Activated CD8-positive, alpha-beta T cell treated with anti-CD3 and anti-CD28 coated beads, Interleukin-2, amount 10 ng/mL, durations not matched to agents 7 days and 5 days (primary cell): ENCODE data around the gene VSIR. TPM values are rescaled to one million over a fixed set of nuclear protein-coding genes. Genes with fewer than 3 reads are reported as not detected.

ENCODE experiments used
- ATAC-seq: fragments of 150-1000 bp; cut with Tn5 transposase; one replicate; pipeline ENCODE4 v1.10.0; 2021; ENCODE audit warnings: moderate library complexity
- CTCF ChIA-PET: fragments of 350-600 bp; sonication (Branson Sonifier 250); formaldehyde crosslinking; loops from one replicate; lab custom pipeline; 2021; ENCODE audit warnings: antibody characterized with exemption; lab: Charles Lee
- POLR2A ChIA-PET: fragments of 350-600 bp; sonication (Branson Sonifier 250); formaldehyde crosslinking; loops from one replicate; lab custom pipeline; 2021; ENCODE audit warnings: antibody characterized with exemption; lab: Charles Lee
- DNase-seq: peaks from one replicate; pipeline ENCODE4 v3.0.0-alpha.2; 2020
- H3K27ac Mint-ChIP-seq: one replicate; pipeline ENCODE4 v1.8.0; 2021; ENCODE audit warnings: mild to moderate bottlenecking, mixed read lengths
- H3K27me3 Mint-ChIP-seq: one replicate; pipeline ENCODE4 v1.8.0; 2021; ENCODE audit warnings: low read depth, mixed read lengths
- H3K36me3 Mint-ChIP-seq: one replicate; pipeline ENCODE4 v1.8.0; 2021; ENCODE audit warnings: low read depth, mixed read lengths
- H3K4me1 Mint-ChIP-seq: one replicate; pipeline ENCODE4 v1.8.0; 2021; ENCODE audit warnings: low read depth, mixed read lengths
- H3K4me3 Mint-ChIP-seq: one replicate; pipeline ENCODE4 v1.8.0; 2021; ENCODE audit warnings: mild to moderate bottlenecking, mixed read lengths
- H3K9me3 Mint-ChIP-seq: one replicate; pipeline ENCODE4 v1.8.0; 2022; ENCODE audit warnings: mixed read lengths; ENCODE audit not compliant: insufficient read depth
- total RNA-seq, 2 experiments: library from RNA; stranded (reverse); gene quantifications; one replicate each; pipeline ENCODE4 v1.2.3, GENCODE V29; 2021

VSIR gene
- total RNA-seq, 2 experiments from 2014 or later = 127 to 133 TPM

DNA sequence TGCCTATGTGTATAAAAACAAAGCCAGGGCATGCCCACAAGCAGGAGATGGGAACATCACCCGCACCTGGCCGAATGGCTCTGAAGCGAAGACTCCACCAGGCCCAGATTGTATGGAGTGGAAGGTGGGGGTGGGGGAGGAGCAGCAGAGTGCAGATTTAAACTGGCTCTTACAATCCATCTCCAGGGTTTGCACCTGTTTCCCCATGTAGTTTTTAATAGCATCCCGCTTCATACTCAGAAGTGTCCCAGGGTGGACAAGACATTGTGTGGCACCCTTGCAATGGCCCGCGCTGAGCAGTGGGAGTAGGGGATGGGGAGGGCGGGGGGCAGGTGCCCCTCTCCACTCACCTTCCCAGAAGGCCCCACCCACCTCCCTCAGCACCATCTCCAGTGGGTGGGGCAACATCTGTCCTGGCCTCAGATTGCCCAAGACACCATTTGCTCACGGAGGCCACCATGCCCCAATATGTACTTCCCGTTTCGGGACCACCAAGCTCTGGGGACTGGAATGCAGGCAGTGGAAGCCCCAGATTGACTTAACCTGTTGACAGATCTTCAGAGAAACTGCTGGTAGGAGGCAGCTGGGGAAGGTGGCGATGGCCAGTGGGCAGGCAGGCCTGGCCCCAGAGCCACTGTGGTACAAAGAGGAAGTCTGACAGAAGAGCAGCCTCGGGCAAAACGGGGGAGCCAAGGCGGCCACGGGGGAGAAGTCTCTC, 23.0 kb downstream of the VSIR start:
- Mint-ChIP-seq H3K4me1 (peaks cover 98% of the 10 kb centered on the region), H3K9me3 (no peaks in the 10 kb centered on the region), H3K27me3 (no peaks in the 10 kb centered on the region), H3K36me3 (peaks cover 81% of the 10 kb centered on the region), H3K4me3 (peak overlapping the region; percentile 26), H3K27ac (peak overlapping the region; percentile 93)
- ATAC-seq (no peak), DNase-seq (no peak)
- ChIA-PET CTCF (interaction anchor here (1.0 to 8.4 kb wide), 4 partner anchors 14 to 23 kb away, joined by 3 to 116 read pairs (median 3); partner anchors contain the start of gene VSIR), POLR2A (interaction anchor here (0.7 to 5.7 kb wide), 5 partner anchors 13 to 23 kb away, joined by 3 to 60 read pairs (median 3); partner anchors contain the start of gene VSIR)

DNA sequence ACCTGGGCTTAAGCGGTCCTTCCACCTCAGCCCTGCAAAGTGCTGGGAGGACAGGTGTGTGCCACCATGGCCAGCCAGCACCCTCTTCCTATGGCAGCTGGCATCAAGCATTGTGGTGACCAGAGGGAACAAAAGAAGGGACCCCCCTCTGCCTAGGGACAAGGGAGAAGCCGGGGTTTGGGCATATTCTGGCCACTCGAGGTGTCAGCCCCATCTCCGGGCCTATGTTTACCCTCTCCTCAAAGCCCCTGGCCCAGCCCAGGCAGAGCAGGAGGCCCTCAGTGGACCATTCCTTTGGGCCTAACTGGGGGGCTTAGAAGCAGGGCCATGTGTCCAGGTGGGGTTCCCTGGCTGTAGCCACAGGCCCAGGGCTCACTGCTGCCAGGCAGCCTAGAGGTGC, 23.9 kb downstream of the VSIR start:
- POLR2A ChIA-PET = interaction anchor here (1.0 to 5.7 kb wide), 10 partner anchors 8 to 51 kb away, joined by 4 to 60 read pairs (median 10); partner anchors contain the start of gene VSIR
- ATAC-seq (no peak), DNase-seq (no peak)
- H3K27me3 Mint-ChIP-seq = no peaks in the 10 kb centered on the region
- H3K4me1 Mint-ChIP-seq = peaks cover 98% of the 10 kb centered on the region
- H3K9me3 Mint-ChIP-seq = no peaks in the 10 kb centered on the region
- H3K36me3 Mint-ChIP-seq = peaks cover 79% of the 10 kb centered on the region
- CTCF ChIA-PET = interaction anchor here (1.0 to 8.4 kb wide), 10 partner anchors 8 to 63 kb away, joined by 3 to 116 read pairs (median 10); partner anchors contain the start of gene VSIR
- peak overlapping the region; percentile 93 for H3K27ac Mint-ChIP-seq
- peak overlapping the region; percentile 61 for H3K4me3 Mint-ChIP-seq

DNA sequence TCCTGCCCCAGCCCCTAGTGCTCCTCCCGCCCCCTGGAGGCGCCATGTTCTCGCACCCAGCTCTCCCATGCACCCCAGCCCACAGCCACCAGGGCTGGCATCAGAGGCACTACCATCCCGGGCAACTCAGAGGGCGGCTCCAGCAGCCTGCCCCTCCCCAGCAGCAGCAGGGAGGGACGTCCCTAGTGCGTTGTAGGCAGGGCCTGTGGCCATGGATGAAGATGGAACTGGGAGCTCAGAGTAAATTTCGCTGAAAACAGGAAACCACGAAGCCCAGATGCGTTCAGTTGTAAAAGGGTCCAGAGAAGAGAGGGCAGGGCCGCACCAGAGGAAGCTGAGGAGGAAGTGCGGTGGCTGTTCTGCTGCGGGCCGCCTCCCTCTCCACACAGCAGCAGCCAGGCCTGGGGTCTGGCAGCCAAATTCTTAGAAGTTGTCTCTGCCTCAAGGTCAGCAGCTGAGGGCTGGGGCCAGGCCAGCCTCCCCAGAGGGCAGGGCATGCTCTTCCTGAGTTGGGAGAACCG, 24.6 kb downstream of the VSIR start:
- ChIA-PET CTCF (interaction anchor here (1.0 to 8.4 kb wide), 10 partner anchors 9 to 64 kb away, joined by 3 to 116 read pairs (median 10); partner anchors contain the start of gene VSIR), POLR2A (interaction anchor here (1.0 to 5.7 kb wide), 10 partner anchors 9 to 50 kb away, joined by 4 to 60 read pairs (median 10); partner anchors contain the start of gene VSIR)
- no peaks in the 10 kb centered on the region for H3K27me3 Mint-ChIP-seq
- H3K36me3 Mint-ChIP-seq = peaks cover 76% of the 10 kb centered on the region
- peaks cover 98% of the 10 kb centered on the region for H3K4me1 Mint-ChIP-seq
- no peaks in the 10 kb centered on the region for H3K9me3 Mint-ChIP-seq
- peak; percentile 94 for DNase-seq
- H3K27ac Mint-ChIP-seq = peak overlapping the region; percentile 93
- peak; percentile 83 for ATAC-seq
- H3K4me3 Mint-ChIP-seq = peak overlapping the region; percentile 61

DNA sequence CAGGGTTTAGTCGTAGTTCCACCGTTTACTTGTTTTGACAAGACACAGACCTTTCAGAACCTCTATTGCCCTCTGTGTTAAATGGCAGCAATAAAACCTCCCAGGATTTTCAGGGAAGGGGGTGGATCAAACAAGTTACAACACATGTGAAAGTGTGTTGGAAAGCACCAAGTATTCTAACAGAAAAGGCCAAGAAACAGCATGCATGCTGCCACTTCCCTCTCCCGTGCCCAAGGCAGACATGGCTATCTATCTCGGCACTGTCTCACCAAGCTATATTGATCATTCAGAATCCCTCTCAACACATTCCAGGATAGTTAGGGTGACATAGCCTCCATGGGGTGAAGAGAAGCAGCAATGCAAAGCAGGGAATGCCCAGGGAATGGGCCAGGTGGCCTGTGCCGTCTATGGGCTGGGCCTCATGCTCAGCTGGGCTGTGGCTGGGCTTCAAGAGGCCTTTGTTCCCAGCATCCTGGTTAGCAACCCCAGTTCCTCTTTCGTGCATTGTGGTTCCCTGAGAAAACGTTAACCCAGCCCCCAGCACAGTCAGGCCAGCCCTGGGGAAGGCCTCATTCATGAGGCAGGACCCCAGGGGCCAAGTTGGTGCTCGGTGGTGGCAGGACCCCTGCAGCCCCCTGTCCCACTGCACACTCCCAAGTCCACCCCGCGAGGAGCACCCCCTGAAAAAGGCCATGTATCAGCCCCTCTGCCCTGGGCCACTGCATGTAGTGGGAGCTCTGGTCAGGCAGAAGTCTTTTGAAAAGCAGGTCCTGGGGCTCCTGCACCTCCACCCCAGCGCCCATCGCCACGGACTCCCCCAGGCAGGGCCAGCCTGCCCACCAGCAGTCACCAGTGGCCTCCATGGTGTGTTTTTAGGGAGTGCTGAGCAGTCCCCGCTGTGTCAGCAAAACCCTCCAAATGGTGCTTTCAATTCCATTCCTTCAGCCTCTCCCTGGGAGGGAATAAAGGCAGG, 25.5 kb downstream of the VSIR start:
- H3K4me3 Mint-ChIP-seq = peak overlapping the region; percentile 61

DNA sequence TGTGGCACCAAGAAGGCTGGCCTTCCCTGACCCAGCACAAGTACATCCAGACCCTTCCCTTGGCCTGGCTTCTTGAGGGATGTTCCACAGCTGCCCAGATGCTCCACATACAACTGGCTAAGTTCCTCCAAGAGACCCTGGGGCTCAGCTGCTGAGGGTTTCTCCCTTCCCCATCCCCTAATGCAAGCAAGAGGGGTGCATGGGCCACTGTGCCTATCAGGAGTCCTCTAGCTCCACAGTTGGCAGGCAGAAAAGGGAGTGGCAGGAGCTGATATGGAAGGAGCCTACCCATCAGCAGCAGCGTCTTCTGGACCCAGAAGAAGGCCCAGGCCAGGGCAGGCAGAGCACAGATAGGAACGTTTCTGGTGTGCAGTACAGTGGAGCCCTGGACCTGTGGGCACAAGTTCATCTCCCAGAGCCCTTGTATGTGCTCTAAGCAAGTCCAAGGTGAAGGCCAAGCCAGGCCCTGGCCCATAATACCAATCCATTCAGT, 26.2 kb downstream of the VSIR start:
- peaks cover 98% of the 10 kb centered on the region for H3K4me1 Mint-ChIP-seq
- POLR2A ChIA-PET = interaction anchor here (0.8 to 5.7 kb wide), 6 partner anchors 10 to 49 kb away, joined by 3 to 60 read pairs (median 3); partner anchors contain the start of gene VSIR
- CTCF ChIA-PET = interaction anchor here (0.6 to 8.4 kb wide), 11 partner anchors 10 to 80 kb away, joined by 3 to 116 read pairs (median 5); partner anchors contain the start of genes C10orf105 and VSIR
- peak overlapping the region; percentile 1 for H3K4me3 Mint-ChIP-seq
- no peak for DNase-seq
- H3K36me3 Mint-ChIP-seq = peaks cover 74% of the 10 kb centered on the region
- peak overlapping the region; percentile 93 for H3K27ac Mint-ChIP-seq
- no peaks in the 10 kb centered on the region for H3K27me3 Mint-ChIP-seq
- no peaks in the 10 kb centered on the region for H3K9me3 Mint-ChIP-seq
- no peak for ATAC-seq

More for the DNA sequence above, 25.5 kb downstream of the VSIR start:
- no peaks in the 10 kb centered on the region for H3K27me3 Mint-ChIP-seq
- peak; percentile 3 for ATAC-seq
- H3K4me1 Mint-ChIP-seq = peaks cover 98% of the 10 kb centered on the region
- H3K9me3 Mint-ChIP-seq = no peaks in the 10 kb centered on the region
- CTCF ChIA-PET = interaction anchor here (0.6 to 8.4 kb wide), 13 partner anchors 10 to 80 kb away, joined by 3 to 116 read pairs (median 8); partner anchors contain the start of gene VSIR
- H3K27ac Mint-ChIP-seq = peak overlapping the region; percentile 93
- POLR2A ChIA-PET = interaction anchor here (0.8 to 5.7 kb wide), 10 partner anchors 10 to 49 kb away, joined by 3 to 60 read pairs (median 10); partner anchors contain the start of gene VSIR
- no peak for DNase-seq
- H3K36me3 Mint-ChIP-seq = peaks cover 74% of the 10 kb centered on the region

DNA sequence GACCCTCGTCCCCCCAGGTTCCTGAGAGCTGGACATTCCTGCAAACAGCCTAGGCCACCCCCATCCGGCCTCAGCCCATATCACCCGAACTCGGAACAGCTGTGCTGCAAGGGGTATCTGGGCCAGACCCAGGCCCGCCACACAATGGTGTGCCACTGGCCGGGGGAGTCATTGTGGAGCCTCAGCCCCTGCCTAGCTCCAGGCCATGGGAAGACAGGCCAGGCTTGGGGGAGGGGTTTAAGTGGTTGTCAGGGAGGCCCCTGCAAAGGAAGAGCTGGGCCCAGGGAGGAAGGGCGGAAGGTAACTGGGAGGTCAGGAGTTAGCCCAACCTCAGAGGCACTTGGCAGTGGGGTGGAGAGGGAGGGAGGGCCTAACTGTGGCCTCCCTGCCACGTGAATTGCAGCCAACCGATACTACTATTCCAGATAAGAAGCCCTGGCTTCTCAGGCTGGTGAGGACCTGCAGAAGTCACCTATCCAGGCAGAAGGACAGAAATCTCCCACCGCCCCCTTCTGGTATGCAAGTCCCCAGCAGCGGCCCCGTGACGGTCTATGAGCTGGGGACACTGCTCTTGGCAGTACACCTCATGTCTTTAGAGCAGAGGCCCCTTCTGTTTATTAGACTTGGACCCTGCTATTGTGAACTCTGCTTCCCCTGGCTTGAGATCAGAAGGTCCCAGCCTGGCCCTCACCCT, 26.8 kb downstream of the VSIR start:
- Mint-ChIP-seq H3K36me3 (peaks cover 69% of the 10 kb centered on the region), H3K4me3 (peak overlapping the region; percentile 1), H3K4me1 (peaks cover 98% of the 10 kb centered on the region), H3K27me3 (no peaks in the 10 kb centered on the region), H3K27ac (peak overlapping the region; percentile 93), H3K9me3 (no peaks in the 10 kb centered on the region)
- CTCF ChIA-PET = interaction anchor here (0.7 to 8.4 kb wide), 10 partner anchors 9 to 66 kb away, joined by 3 to 116 read pairs (median 7); partner anchors contain the start of genes C10orf105 and VSIR
- DNase-seq (peak; percentile 56), ATAC-seq (no peak)
- POLR2A ChIA-PET = interaction anchor here (0.6 to 5.7 kb wide), 9 partner anchors 10 to 1001 kb away, joined by 3 to 60 read pairs (median 3); partner anchors contain the start of gene VSIR

DNA sequence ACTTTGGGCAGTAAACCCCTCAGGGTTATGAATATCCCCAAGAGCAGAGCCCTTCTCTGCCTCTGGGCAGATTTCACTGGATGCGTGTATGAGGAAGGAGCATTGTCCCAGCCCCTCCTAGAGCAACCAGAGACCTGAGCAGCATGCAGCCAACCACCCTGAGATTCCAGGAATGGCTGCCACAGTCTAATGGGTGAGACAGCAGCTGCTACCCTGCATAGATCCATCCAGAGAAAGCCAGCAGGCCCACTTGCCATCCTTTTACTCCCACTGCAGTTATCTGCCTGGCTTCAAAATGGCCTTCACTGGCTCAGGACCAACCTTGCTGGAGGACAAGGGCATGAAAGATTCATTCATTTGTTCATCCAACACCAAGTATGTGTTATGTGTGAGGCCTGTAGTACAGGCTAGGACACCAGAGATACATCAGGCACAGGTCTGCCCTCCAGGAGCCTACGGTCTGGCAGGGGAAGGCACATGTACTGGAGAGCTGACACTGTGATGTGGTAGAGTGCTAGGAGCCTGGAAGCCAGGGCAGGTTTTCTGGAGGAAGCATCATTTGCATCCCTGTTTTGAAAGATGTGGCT, 27.6 kb downstream of the VSIR start:
- CTCF ChIA-PET = interaction anchor here (0.7 to 8.4 kb wide), 8 partner anchors 8 to 67 kb away, joined by 3 to 116 read pairs (median 18); partner anchors contain the start of gene VSIR
- DNase-seq = no peak
- Mint-ChIP-seq H3K36me3 (peaks cover 68% of the 10 kb centered on the region), H3K27ac (peak overlapping the region; percentile 93), H3K4me3 (no peak overlapping the region), H3K27me3 (no peaks in the 10 kb centered on the region), H3K9me3 (no peaks in the 10 kb centered on the region), H3K4me1 (peaks cover 100% of the 10 kb centered on the region)
- POLR2A ChIA-PET = interaction anchor here (0.6 to 5.7 kb wide), 7 partner anchors 9 to 51 kb away, joined by 3 to 60 read pairs (median 3); partner anchors contain the start of gene VSIR
- no peak for ATAC-seq

DNA sequence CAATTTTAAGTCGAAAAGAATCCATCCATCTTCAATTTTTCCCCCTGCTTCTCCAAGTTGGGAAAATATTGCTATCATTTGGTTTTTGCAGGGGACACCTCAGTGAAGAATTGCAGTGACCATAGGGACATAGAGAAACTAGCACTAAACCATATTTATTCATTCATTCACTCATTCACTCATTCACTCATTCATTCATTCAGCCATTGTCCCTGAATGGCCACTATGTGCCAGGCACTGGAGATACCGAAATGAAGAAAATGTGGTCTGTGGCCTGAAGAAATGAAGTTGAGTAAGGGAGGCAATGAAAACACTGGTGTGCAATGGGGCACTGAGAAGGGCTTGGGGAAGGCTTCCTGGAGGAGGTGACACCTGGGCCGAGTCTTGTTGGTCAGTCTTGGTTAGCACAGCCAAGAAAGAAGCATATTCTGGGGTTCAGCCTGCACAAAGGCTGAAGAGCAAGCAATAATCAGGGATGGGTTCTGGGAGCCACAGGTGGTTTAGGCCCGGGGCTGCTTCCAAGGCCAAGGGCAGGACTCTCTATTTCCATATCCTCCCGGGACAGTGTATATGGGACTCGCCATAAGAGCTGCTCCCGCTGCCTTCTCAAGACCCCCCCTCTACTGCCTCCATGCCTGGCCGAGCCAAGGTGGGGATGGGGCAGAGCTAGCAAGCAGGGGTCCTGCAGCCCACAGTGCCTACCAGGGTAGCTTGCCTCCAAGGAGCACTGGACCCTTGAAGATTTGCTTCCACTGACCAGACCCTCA, 28.2 kb downstream of the VSIR start:
- peaks cover 61% of the 10 kb centered on the region for H3K36me3 Mint-ChIP-seq
- POLR2A ChIA-PET = interaction anchor here (1.0 to 5.7 kb wide), 3 partner anchors 8 to 26 kb away, joined by 3 to 60 read pairs (median 45); partner anchors contain the start of gene VSIR
- no peaks in the 10 kb centered on the region for H3K27me3 Mint-ChIP-seq
- peaks cover 100% of the 10 kb centered on the region for H3K4me1 Mint-ChIP-seq
- CTCF ChIA-PET = interaction anchor here (0.7 to 8.4 kb wide), 4 partner anchors 8 to 47 kb away, joined by 3 to 116 read pairs (median 44); partner anchors contain the start of gene VSIR
- H3K27ac Mint-ChIP-seq = peak overlapping the region; percentile 93
- DNase-seq (no peak), ATAC-seq (no peak)
- H3K9me3 Mint-ChIP-seq = no peaks in the 10 kb centered on the region
- H3K4me3 Mint-ChIP-seq = no peak overlapping the region

DNA sequence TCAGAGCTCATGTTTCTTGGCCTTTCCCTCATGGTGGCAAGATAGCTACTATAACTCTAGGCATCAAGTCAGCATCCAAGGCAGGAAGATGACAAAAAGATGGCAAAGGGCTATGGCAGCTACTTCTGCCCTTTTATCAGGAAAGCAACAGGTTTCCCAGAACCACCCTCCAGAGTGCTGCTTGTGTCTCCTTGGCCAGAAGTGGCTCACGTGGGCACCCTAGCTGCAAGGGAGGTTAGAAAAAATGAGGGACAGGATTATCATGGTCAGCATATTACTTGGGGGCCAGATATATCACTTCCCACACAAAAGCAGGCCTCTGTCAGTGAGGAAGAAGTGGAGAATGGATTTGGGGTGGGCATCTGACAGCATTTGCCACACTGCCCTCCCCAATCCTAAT, 29.5 kb downstream of the VSIR start:
- H3K27me3 Mint-ChIP-seq = no peaks in the 10 kb centered on the region
- ChIA-PET POLR2A (interaction anchor here (1.9 to 4.8 kb wide), 2 partner anchors 15 to 29 kb away, joined by 12 to 34 read pairs; partner anchors contain the start of gene VSIR), CTCF (interaction anchor here (0.9 to 4.8 kb wide), 6 partner anchors 8 to 34 kb away, joined by 3 to 34 read pairs (median 11); partner anchors contain the start of gene VSIR)
- peak overlapping the region; percentile 88 for H3K27ac Mint-ChIP-seq
- no peak for DNase-seq
- no peaks in the 10 kb centered on the region for H3K9me3 Mint-ChIP-seq
- H3K36me3 Mint-ChIP-seq = peaks cover 52% of the 10 kb centered on the region
- no peak for ATAC-seq
- H3K4me1 Mint-ChIP-seq = peaks cover 100% of the 10 kb centered on the region
- H3K4me3 Mint-ChIP-seq = no peak overlapping the region
